ENCODE results near the gene TRPC1. TPM values are rescaled to one million over a fixed set of nuclear protein-coding genes. Genes with fewer than 3 reads are reported as not detected.

The TRPC1 gene
- total and polyA plus RNA-seq, 2 experiments from 2014 or later, result 7.0 to 36.6 TPM

DNA sequence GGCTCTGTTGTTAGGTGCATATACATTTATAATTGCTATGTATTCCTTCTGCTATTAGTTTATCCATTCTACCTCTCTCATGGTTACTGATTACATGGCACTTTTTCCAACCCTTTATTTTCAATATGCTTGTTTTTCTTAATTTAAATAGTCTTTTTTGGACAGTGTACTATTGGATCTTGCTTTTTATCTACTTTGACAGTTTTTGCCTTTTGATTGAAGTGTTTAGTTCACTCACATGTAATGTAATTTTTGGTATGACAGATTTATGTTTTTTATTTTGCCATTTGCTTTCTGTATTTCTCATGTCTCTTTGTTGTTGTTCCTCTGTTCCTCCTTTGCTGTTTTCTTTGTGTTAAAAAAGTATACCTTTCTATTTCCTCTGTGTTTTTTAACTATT, 44.5 kb downstream of the TRPC1 start:
- no peaks in the 10 kb centered on the region; the same call in 2 of the 3 replicates for H3K36me3 Mint-ChIP-seq (ENCODE audit: low read depth)

More for the DNA sequence above, 44.5 kb downstream of the TRPC1 start:
- H3K79me2 ChIP-seq (replicated peaks; ENCODE audit: insufficient read depth), result peaks cover 6% of the 10 kb centered on the region; the same call in 1 of the 2 replicates
- H3K9me3 Mint-ChIP-seq, result no peaks in the 10 kb centered on the region; the same call in 2 of the 3 replicates
- H3K27ac ChIP-seq (ENCODE audit: low read depth), result no peak overlapping the region
- TF ChIP-seq CREB1 (CRISPR knock-in tag; IDR thresholded peaks at IDR 0.05; ENCODE audit: low read depth) (no peak), STAT1 (IDR thresholded peaks at IDR 0.05; ENCODE audit: unreplicated experiment) (no peak), ZNF331 (CRISPR knock-in tag; IDR thresholded peaks at IDR 0.05; ENCODE audit: low read depth) (no peak), JUNB (IDR thresholded peaks at IDR 0.05; ENCODE audit: unreplicated experiment) (no peak), ZNF114 (CRISPR knock-in tag; IDR thresholded peaks at IDR 0.05) (no peak), EZH2phosphoT487 (IDR thresholded peaks at IDR 0.05; ENCODE audit: unreplicated experiment) (no peak), REST (IDR thresholded peaks at IDR 0.05; ENCODE audit: unreplicated experiment) (no peak), ZNF462 (CRISPR knock-in tag; IDR thresholded peaks at IDR 0.05) (no peak)
- TF ChIP-seq, protein P1, sequence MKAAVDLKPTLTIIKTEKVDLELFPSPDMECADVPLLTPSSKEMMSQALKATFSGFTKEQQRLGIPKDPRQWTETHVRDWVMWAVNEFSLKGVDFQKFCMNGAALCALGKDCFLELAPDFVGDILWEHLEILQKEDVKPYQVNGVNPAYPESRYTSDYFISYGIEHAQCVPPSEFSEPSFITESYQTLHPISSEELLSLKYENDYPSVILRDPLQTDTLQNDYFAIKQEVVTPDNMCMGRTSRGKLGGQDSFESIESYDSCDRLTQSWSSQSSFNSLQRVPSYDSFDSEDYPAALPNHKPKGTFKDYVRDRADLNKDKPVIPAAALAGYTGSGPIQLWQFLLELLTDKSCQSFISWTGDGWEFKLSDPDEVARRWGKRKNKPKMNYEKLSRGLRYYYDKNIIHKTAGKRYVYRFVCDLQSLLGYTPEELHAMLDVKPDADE (IDR thresholded peaks at IDR 0.05), result no peak
- H4K20me1 ChIP-seq (replicated peaks; ENCODE audit: insufficient read depth), result no peaks in the 10 kb centered on the region; the same call in 1 of the 2 replicates
- no peaks in the 10 kb centered on the region for H3K4me1 ChIP-seq (ENCODE audit: insufficient read depth)
- no peaks in the 10 kb centered on the region for H3K9me2 ChIP-seq (ENCODE audit: insufficient read depth)
- no peak overlapping the region for H3K4me3 ChIP-seq
- no peaks in the 10 kb centered on the region for H3K27me3 ChIP-seq (ENCODE audit: insufficient read depth)
- no peaks in the 10 kb centered on the region for H3K4me1 Mint-ChIP-seq
- no peaks in the 10 kb centered on the region for H3K27me3 Mint-ChIP-seq (ENCODE audit: insufficient read depth, low read depth, poor library complexity)
- no peak overlapping the region for H3K27ac Mint-ChIP-seq
- H3K4me3 Mint-ChIP-seq, result no peak overlapping the region
- H3K36me3 ChIP-seq (ENCODE audit: insufficient read depth), result no peaks in the 10 kb centered on the region
- H3K4me2 ChIP-seq, result no peak overlapping the region
- no peak for ATAC-seq
- DNase-seq (ENCODE audit: low spot score), result no peak
- no peaks in the 10 kb centered on the region for H3F3A ChIP-seq (replicated peaks; ENCODE audit: low read depth)
- H2AFZ ChIP-seq, result no peak overlapping the region
